ENCODE data around the gene DYNC2H1. TPM values are rescaled to one million over a fixed set of nuclear protein-coding genes. Genes with fewer than 3 reads are reported as not detected.

Gene DYNC2H1
- total RNA-seq, 4 donors from 2014 or later, result 36.9 to 41.2 (median 40.0) TPM

GRCh38 chr11:103525069-103525468 lies 415.8 kb downstream of the DYNC2H1 start:
- WGBS, 2 donors, result 74 to 78% methylated on average over 2 of the region's 2 CpGs
- no peak for TF ChIP-seq POLR2A (IDR thresholded peaks at IDR 0.05)
- no peak for TF ChIP-seq CTCF (IDR thresholded peaks at IDR 0.05)
- H3K36me3 ChIP-seq, result no peaks in the 10 kb centered on the region
- no peak for DNase-seq
- no peaks in the 10 kb centered on the region for H3K27me3 ChIP-seq
- H3K27ac ChIP-seq, result no peak overlapping the region
- H3K9me3 ChIP-seq, result no peaks in the 10 kb centered on the region
- no peaks in the 10 kb centered on the region for H3K4me1 ChIP-seq
- no peak overlapping the region for H3K4me3 ChIP-seq (replicated peaks in 1 of 3)
- intact Hi-C loops (cut with DNase I), result no loop called here

- Histone ChIP-seq H3K4me1 (no peaks in the 10 kb centered on the region), H3K9me3 (no peaks in the 10 kb centered on the region), H3K27ac (no peak overlapping the region), H3K4me3 (replicated peaks in 1 of 3) (no peak overlapping the region), H3K27me3 (no peaks in the 10 kb centered on the region), H3K36me3 (no peaks in the 10 kb centered on the region)
- DNase-seq, result no peak
- TF ChIP-seq CTCF (IDR thresholded peaks at IDR 0.05) (no peak), POLR2A (IDR thresholded peaks at IDR 0.05) (no peak)
- intact Hi-C loops (cut with DNase I), result no loop called here
- WGBS, 2 donors, result 53% methylated on average over 3 of the region's 3 CpGs
Observed at GRCh38 chr11:103528046-103528445, 418.8 kb downstream of the DYNC2H1 start.

DNA sequence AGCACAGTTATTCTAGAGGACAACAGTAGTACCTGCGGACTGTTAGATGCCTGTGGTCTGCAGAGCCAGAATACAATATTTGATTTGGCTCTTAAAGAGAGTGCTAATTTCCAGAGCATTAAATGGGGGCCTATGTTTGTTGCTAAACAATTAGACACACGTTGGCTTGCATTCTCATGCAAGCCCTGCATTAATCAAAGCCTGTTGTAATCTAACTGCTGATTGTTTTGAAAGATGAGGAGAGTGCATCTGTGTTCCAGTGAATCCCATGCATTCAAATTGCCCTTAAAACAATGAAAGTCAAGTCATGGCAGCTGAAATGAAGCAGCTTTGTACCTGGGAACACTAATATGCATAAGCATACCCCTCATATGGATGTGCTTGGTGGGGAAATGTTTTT lies 419.4 kb downstream of the DYNC2H1 start:
- DNase-seq, result no peak
- no peaks in the 10 kb centered on the region for H3K9me3 ChIP-seq
- H3K4me1 ChIP-seq, result no peaks in the 10 kb centered on the region
- TF ChIP-seq CTCF (IDR thresholded peaks at IDR 0.05), result no peak
- no peak for TF ChIP-seq POLR2A (IDR thresholded peaks at IDR 0.05)
- WGBS, 2 donors, result 40 to 58% methylated on average over 2 of the region's 2 CpGs
- no peak overlapping the region for H3K27ac ChIP-seq
- intact Hi-C loops (cut with DNase I), result no loop called here
- no peaks in the 10 kb centered on the region for H3K27me3 ChIP-seq
- no peaks in the 10 kb centered on the region for H3K36me3 ChIP-seq
- no peak overlapping the region for H3K4me3 ChIP-seq (replicated peaks in 1 of 3)

DNA sequence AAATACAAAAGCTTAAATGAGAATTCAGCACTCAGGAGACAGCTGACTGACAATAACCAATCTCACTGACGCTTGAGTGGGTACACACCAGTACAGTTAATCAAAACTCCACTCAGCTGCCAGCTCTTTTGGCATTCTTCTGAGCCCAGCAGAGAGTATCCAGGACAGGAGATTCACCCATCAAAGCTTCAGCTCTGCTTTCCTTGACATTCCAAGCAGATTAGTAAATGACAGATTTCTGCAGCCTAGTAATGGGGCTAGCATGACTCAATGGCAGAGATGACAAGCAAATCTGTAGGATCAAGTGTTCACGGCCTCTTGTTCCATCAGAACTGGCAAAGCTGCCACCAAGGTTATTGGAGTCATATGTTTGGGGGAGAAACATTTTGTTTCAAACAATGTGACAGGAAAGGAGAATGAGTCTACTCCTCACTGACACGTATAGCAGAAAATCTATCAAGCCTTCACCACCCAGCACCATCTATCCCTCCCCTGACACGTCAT lies 420.0 kb downstream of the DYNC2H1 start:
- H3K27me3 ChIP-seq, result no peaks in the 10 kb centered on the region
- H3K4me1 ChIP-seq, result no peaks in the 10 kb centered on the region
- H3K27ac ChIP-seq, result no peak overlapping the region
- WGBS, 2 donors, result 68% methylated on average over 4 of the region's 4 CpGs
- intact Hi-C loops (cut with DNase I), result no loop called here
- TF ChIP-seq CTCF (IDR thresholded peaks at IDR 0.05) (no peak), POLR2A (IDR thresholded peaks at IDR 0.05) (no peak)
- no peak overlapping the region for H3K4me3 ChIP-seq (replicated peaks in 1 of 3)
- no peak for DNase-seq
- no peaks in the 10 kb centered on the region for H3K36me3 ChIP-seq
- H3K9me3 ChIP-seq, result no peaks in the 10 kb centered on the region

Small RNAs within 50 kb of the gene (small RNA-seq; reads per million reads assigned to genes)
- not detected for gene AP003461.1

Other genes with a start within 250 kb of the DYNC2H1 start
- not detected for gene MMP12, start 234.4 kb upstream of the DYNC2H1 start, total RNA-seq
- gene MMP13, start 153.7 kb upstream of the DYNC2H1 start, total RNA-seq, result not detected
- 10 to 100 TPM; 27.4 to 44.9 (median 36.8) TPM for gene DCUN1D5, start 17.3 kb upstream of the DYNC2H1 start, total RNA-seq